Measurements from ENCODE around the gene SH3RF3. TPM values are rescaled to one million over a fixed set of nuclear protein-coding genes. Genes with fewer than 3 reads are reported as not detected.

Gene SH3RF3
- total and polyA plus RNA-seq, 9 of the 15 experiments (the other 6 are each of a cell fraction or from before 2014, with no cell fraction given): 0.02 TPM; not detected in 8

- no peak overlapping the region for H2AFZ ChIP-seq (ENCODE audit: low read depth, low read length)
- WGBS (ENCODE audit: insufficient coverage, low coverage, missing lambda C conversion rate): 5% methylated on average over 12 of the region's 12 CpGs
- no peak for DNase-seq (ENCODE audit: extremely low read depth in 1 of 4, low spot score in 3 of 4)
These were observed 3.2 kb upstream of the SH3RF3 start for GRCh38 chr2:109125593-109126500.

More at GRCh38 chr2:109125593-109126500, 3.2 kb upstream of the SH3RF3 start:
- no peak for FAIRE-seq
- Histone ChIP-seq H3K9ac (ENCODE audit: insufficient read depth in 1 of 2, low read depth in 2 of 2, low read length in 2 of 2) (no peak overlapping the region), H3K4me1 (replicated peaks in 1 of 2; ENCODE audit: control insufficient read depth in 2 of 2, insufficient read depth in 2 of 2, low read length in 2 of 2) (peaks cover 0 to 6% of the 10 kb centered on the region in 2 experiments; a peak in 2 of 5 replicates), H3K9me3 (replicated peaks; ENCODE audit: control insufficient read depth, insufficient read depth, low read depth, low read length) (no peaks in the 10 kb centered on the region), H3K79me2 (ENCODE audit: control insufficient read depth, insufficient read depth, low read length) (no peaks in the 10 kb centered on the region), H3K4me2 (ENCODE audit: insufficient read depth, low read length) (no peak overlapping the region), H3K36me3 (ENCODE audit: control insufficient read depth, insufficient read depth, low read length) (no peaks in the 10 kb centered on the region), H3K27ac (ENCODE audit: extremely low read depth, low read depth, low read length) (no peak overlapping the region), H3K4me3 (no peak overlapping the region), H3K9me1 (ENCODE audit: control insufficient read depth, insufficient read depth, low read length) (no peaks in the 10 kb centered on the region), H3K27me3 (ENCODE audit: control insufficient read depth in 2 of 2, insufficient read depth in 2 of 2, low read length in 2 of 2) (peaks cover 2 to 21% of the 10 kb centered on the region in 2 experiments; a peak in 3 of 5 replicates), H4K20me1 (replicated peaks; ENCODE audit: control insufficient read depth, insufficient read depth, low read length) (no peaks in the 10 kb centered on the region)
- no TSS peak for BruUV-seq (replicated peaks)
- in situ Hi-C loops (cut with MboI) (loop anchor here (10.0 kb wide), 1 partner anchor 379 kb away; no protein-coding TSS in a partner anchor), intact Hi-C loops (cut with micrococcal nuclease) (no loop called here)
- no peak for ATAC-seq
- POLR2A ChIA-PET: interaction anchor here (0.6 kb wide), 1 partner anchor 9 kb away, joined by 3 read pairs; no protein-coding TSS in a partner anchor
- CTCF ChIA-PET (ENCODE audit: low intra/inter-chr PET ratio): no interaction called here
- TF ChIP-seq ZBTB43 (CRISPR knock-in tag; IDR thresholded peaks at IDR 0.05): no peak
- no peak for TF ChIP-seq FOXK1 (CRISPR knock-in tag; IDR thresholded peaks at IDR 0.05; ENCODE audit: borderline replicate concordance)
- TF ChIP-seq RFX7 (CRISPR knock-in tag; IDR thresholded peaks at IDR 0.05): no peak
- TF ChIP-seq JUND (IDR thresholded peaks at IDR 0.05; ENCODE audit: borderline replicate concordance, low read depth, low read length): 0 out of 2 replicates have a peak, but pooled peaks have one; percentile 21
- no peak for TF ChIP-seq JUND (tag; IDR thresholded peaks at IDR 0.05; ENCODE audit: borderline replicate concordance, low read depth, low read length)
- TF ChIP-seq FOSL1 (tag; conservative IDR thresholded peaks at IDR 0.05): peak; percentile 74
- TF ChIP-seq ATF3 (IDR thresholded peaks at IDR 0.05): peak; percentile 50; the same call in 1 of the 2 replicates
- no peak for TF ChIP-seq ATF3 (CRISPR knock-in tag; conservative IDR thresholded peaks at IDR 0.05)
- TF ChIP-seq HNRNPLL (IDR thresholded peaks at IDR 0.05; ENCODE audit: low read depth, low read length, poor library complexity, severe bottlenecking): no peak
